Measurements from ENCODE around the gene TMEM184A. TPM values are rescaled to one million over a fixed set of nuclear protein-coding genes. Genes with fewer than 3 reads are reported as not detected.

The TMEM184A gene
- 10.0 to 15.2 TPM (median 14.8 TPM) in 5 replicates for total RNA-seq (2022; extraction: Qiagen RNA extraction)

GRCh38 chr7:1555813-1556543, at the start of gene TMEM184A:
TSS of gene TMEM184A (minus strand) at chr7:1556205. CDS start at chr7:1555484, 721 bp downstream.

GRCh38 chr7:1569833-1570632, 14.0 kb upstream of the TMEM184A start, which contains the start of gene PSMG3:
TSS of gene PSMG3 (minus strand) at chr7:1570032. CDS start at chr7:1569339, 693 bp downstream.

GRCh38 chr7:1503816-1504775, 51.9 kb downstream of the TMEM184A start, which contains the start of gene INTS1:
TSS of gene INTS1 (minus strand) at chr7:1504389. CDS start at chr7:1503960, 429 bp downstream.

Other genes starting within 250 kb of the TMEM184A start
- gene MICALL2, start 96.7 kb downstream of the TMEM184A start, total RNA-seq (2022; extraction: Qiagen RNA extraction) = 15.4 to 35.4 TPM (median 31.4 TPM) in 5 replicates
- 45.6 to 68.5 TPM (median 61.5 TPM) in 5 replicates for gene INTS1, start 51.8 kb downstream of the TMEM184A start, total RNA-seq (2022; extraction: Qiagen RNA extraction)
- gene MAFK, start 25.5 kb downstream of the TMEM184A start, total RNA-seq (2022; extraction: Qiagen RNA extraction) = 49.5 to 105 TPM (median 86.4 TPM) in 5 replicates
- 79.4 to 118 TPM (median 108 TPM) in 5 replicates for gene PSMG3, start 13.8 kb upstream of the TMEM184A start, total RNA-seq (2022; extraction: Qiagen RNA extraction)
- gene ELFN1, start 114.1 kb upstream of the TMEM184A start, total RNA-seq (2022; extraction: Qiagen RNA extraction) = 0.35 to 0.48 TPM (median 0.37 TPM) in 5 replicates

All from A549 treated with CORT108297 at 1 μM for 4 hours (cell line).